Keratinocyte (primary cell): ENCODE data around the gene CFAP91. TPM values are rescaled to one million over a fixed set of nuclear protein-coding genes. Genes with fewer than 3 reads are reported as not detected.

Experiments used
- DNase-seq: peaks from one replicate; pipeline ENCODE4 v3.0.0-alpha.2; 2011; ENCODE audit warnings: low read depth, missing footprints, low spot score
- FAIRE-seq: peaks from 2 replicates; lab custom pipeline; 2011; peaks lifted over from hg19 to GRCh38; lab: Jason Lieb, UNC
- H2AFZ ChIP-seq: 2 replicates; pipeline ENCODE4 v1.6.0; 2012; ENCODE audit warnings: low read length, control low read depth, inconsistent platforms; ENCODE audit not compliant: control insufficient read depth
- H3K27ac ChIP-seq: 2 replicates; pipeline ENCODE4 v1.5.1; 2011; ENCODE audit warnings: low read length; ENCODE audit not compliant: control insufficient read depth, insufficient read depth
- H3K27me3 ChIP-seq: 3 replicates; pipeline ENCODE4 v1.6.0; 2011; ENCODE audit warnings: low read length; ENCODE audit not compliant: control insufficient read depth, insufficient read depth; ENCODE audit errors: extremely low read depth
- H3K36me3 ChIP-seq, 2 experiments: 2 replicates in 1 of 2; 3 replicates in 1 of 2; pipeline ENCODE4 v1.5.1; 2011; ENCODE audit warnings: low read length in 2 of 2, mild to moderate bottlenecking in 1 of 2; ENCODE audit not compliant: control insufficient read depth in 2 of 2, insufficient read depth in 2 of 2; ENCODE audit errors: extremely low read depth in 1 of 2
- H3K4me1 ChIP-seq: 3 replicates; pipeline ENCODE4 v1.5.1; 2011; ENCODE audit warnings: low read length; ENCODE audit not compliant: control insufficient read depth, insufficient read depth; ENCODE audit errors: extremely low read depth
- H3K4me2 ChIP-seq: 3 replicates; pipeline ENCODE4 v1.6.0; 2011; ENCODE audit warnings: low read depth, low read length; ENCODE audit not compliant: control insufficient read depth, insufficient read depth; ENCODE audit errors: extremely low read depth
- H3K4me3 ChIP-seq, 3 experiments: fragments of 200-600 bp in 1 of 3; sonication (generic) in 1 of 3; 2 replicates in 2 of 3; 3 replicates in 1 of 3; pipeline ENCODE4 v1.5.1; 2011 to 2016; ENCODE audit warnings: low read length in 3 of 3, mild to moderate bottlenecking in 3 of 3, control low read depth in 2 of 3, inconsistent platforms in 1 of 3, low read depth in 1 of 3, mixed read lengths in 1 of 3, mixed run types in 1 of 3, moderate library complexity in 1 of 3; ENCODE audit not compliant: control insufficient read depth in 2 of 3, insufficient read depth in 2 of 3; ENCODE audit errors: extremely low read depth in 1 of 3
- H3K79me2 ChIP-seq: 2 replicates; pipeline ENCODE4 v1.6.0; 2012; ENCODE audit warnings: low read length; ENCODE audit not compliant: control insufficient read depth, insufficient read depth
- H3K9ac ChIP-seq: 3 replicates; pipeline ENCODE4 v1.6.0; 2011; ENCODE audit warnings: low read length; ENCODE audit not compliant: control insufficient read depth, insufficient read depth; ENCODE audit errors: extremely low read depth
- H3K9me1 ChIP-seq: 3 replicates; pipeline ENCODE4 v1.6.0; 2011; ENCODE audit warnings: low read length; ENCODE audit not compliant: control insufficient read depth, insufficient read depth; ENCODE audit errors: extremely low read depth
- H3K9me3 ChIP-seq: 2 replicates; pipeline ENCODE4 v1.5.1; 2012; ENCODE audit warnings: low read depth, low read length; ENCODE audit not compliant: control insufficient read depth
- H4K20me1 ChIP-seq: 3 replicates; pipeline ENCODE4 v1.6.0; 2011; ENCODE audit warnings: low read length; ENCODE audit not compliant: control insufficient read depth, insufficient read depth; ENCODE audit errors: extremely low read depth
- CTCF ChIP-seq, 3 experiments: IDR thresholded peaks in 1 of 3; conservative IDR thresholded peaks in 1 of 3; optimal IDR thresholded peaks in 1 of 3; 2 replicates in 2 of 3; 3 replicates in 1 of 3; pipeline versions ENCODE3 to v1.5.1; 2011; ENCODE audit warnings: low read length in 3 of 3, mild to moderate bottlenecking in 3 of 3, moderate library complexity in 2 of 3, control low read depth in 1 of 3, inconsistent platforms in 1 of 3; ENCODE audit not compliant: insufficient read depth in 2 of 3; ENCODE audit errors: extremely low read depth in 1 of 3
- EZH2 ChIP-seq: IDR thresholded peaks from one replicate; pipeline ENCODE4 v1.6.1; 2012; ENCODE audit warnings: inconsistent platforms, mild to moderate bottlenecking, low read length, moderate library complexity
- dilution Hi-C: fragments of 300-500 bp; cut with MboI; formaldehyde crosslinking; loops from one replicate; pipeline ENCODE4 v1.7.0; 2020; ENCODE audit warnings: low sequenced_read_pairs; ENCODE audit not compliant: extremely low pct_ligation_motif_present
- polyA plus RNA-seq, 5 experiments: library from polyadenylated mRNA; depleted of rRNA in 3 of 5; stranded (reverse) in 3 of 5; stranded (forward) in 1 of 5; unstranded in 1 of 5; fragments of >200 nt; gene quantifications; 1 replicate in 1 of 5; 2 replicates in 3 of 5; 3 replicates in 1 of 5; pipeline versions ENCODE4 v1.2.1 to v1.2.3, GENCODE V29; 2011 to 2012; ENCODE audit warnings: missing spikeins in 2 of 5, low read depth in 1 of 5, low replicate concordance in 1 of 5

CFAP91 gene
- polyA plus RNA-seq, 1 donor (not counting 4 experiments of a cell fraction or from before 2014, with no cell fraction given), result not detected

- Histone ChIP-seq H3K4me2 (no peak overlapping the region), H3K9ac (no peak overlapping the region), H3K9me3 (no peaks in the 10 kb centered on the region), H4K20me1 (no peaks in the 10 kb centered on the region), H2AFZ (no peak overlapping the region), H3K9me1 (no peaks in the 10 kb centered on the region), H3K27ac (no peak overlapping the region), H3K27me3 (no peaks in the 10 kb centered on the region), H3K36me3 (no peaks in the 10 kb centered on the region), H3K4me3 (no peak overlapping the region), H3K79me2 (no peaks in the 10 kb centered on the region), H3K4me1 (no peaks in the 10 kb centered on the region)
- TF ChIP-seq CTCF (optimal IDR thresholded peaks at IDR 0.05 in 1 of 3, IDR thresholded peaks at IDR 0.05 in 1 of 3, conservative IDR thresholded peaks at IDR 0.05 in 1 of 3; ENCODE audit: extremely low read depth in 1 of 3, insufficient read depth in 2 of 3, low read length in 3 of 3) (no peak), EZH2 (no peak)
- FAIRE-seq, result no peak
- no peak for DNase-seq
- dilution Hi-C loops, result no loop called here
These were observed 43.1 kb downstream of the CFAP91 start for GRCh38 chr3:119745942-119746341.

GRCh38 chr3:119746423-119746822 lies 43.6 kb downstream of the CFAP91 start:
- Histone ChIP-seq H3K27ac (no peak overlapping the region), H3K9me1 (no peaks in the 10 kb centered on the region), H3K4me1 (no peaks in the 10 kb centered on the region), H3K4me3 (no peak overlapping the region), H3K27me3 (no peaks in the 10 kb centered on the region), H3K36me3 (no peaks in the 10 kb centered on the region), H3K79me2 (no peaks in the 10 kb centered on the region), H3K4me2 (no peak overlapping the region), H2AFZ (no peak overlapping the region), H3K9me3 (no peaks in the 10 kb centered on the region), H3K9ac (no peak overlapping the region), H4K20me1 (no peaks in the 10 kb centered on the region)
- DNase-seq (no peak), FAIRE-seq (no peak)
- dilution Hi-C loops, result no loop called here
- TF ChIP-seq EZH2 (no peak), CTCF (optimal IDR thresholded peaks at IDR 0.05 in 1 of 3, IDR thresholded peaks at IDR 0.05 in 1 of 3, conservative IDR thresholded peaks at IDR 0.05 in 1 of 3; ENCODE audit: extremely low read depth in 1 of 3, insufficient read depth in 2 of 3, low read length in 3 of 3) (no peak)
